NOMO-1 treated with DMSO at 0.1 percent for 48 hours (cell line): ENCODE data around the gene CLSTN2.
A peak's percentile ranks its signal among the peaks of the same experiment; 100 is the strongest.

Experiments used
- DNase-seq: peaks from one replicate; lab custom pipeline; 2025; ENCODE audit not compliant: unreplicated experiment; lab: John Stamatoyannopoulos, UW

The CLSTN2 gene

DNA sequence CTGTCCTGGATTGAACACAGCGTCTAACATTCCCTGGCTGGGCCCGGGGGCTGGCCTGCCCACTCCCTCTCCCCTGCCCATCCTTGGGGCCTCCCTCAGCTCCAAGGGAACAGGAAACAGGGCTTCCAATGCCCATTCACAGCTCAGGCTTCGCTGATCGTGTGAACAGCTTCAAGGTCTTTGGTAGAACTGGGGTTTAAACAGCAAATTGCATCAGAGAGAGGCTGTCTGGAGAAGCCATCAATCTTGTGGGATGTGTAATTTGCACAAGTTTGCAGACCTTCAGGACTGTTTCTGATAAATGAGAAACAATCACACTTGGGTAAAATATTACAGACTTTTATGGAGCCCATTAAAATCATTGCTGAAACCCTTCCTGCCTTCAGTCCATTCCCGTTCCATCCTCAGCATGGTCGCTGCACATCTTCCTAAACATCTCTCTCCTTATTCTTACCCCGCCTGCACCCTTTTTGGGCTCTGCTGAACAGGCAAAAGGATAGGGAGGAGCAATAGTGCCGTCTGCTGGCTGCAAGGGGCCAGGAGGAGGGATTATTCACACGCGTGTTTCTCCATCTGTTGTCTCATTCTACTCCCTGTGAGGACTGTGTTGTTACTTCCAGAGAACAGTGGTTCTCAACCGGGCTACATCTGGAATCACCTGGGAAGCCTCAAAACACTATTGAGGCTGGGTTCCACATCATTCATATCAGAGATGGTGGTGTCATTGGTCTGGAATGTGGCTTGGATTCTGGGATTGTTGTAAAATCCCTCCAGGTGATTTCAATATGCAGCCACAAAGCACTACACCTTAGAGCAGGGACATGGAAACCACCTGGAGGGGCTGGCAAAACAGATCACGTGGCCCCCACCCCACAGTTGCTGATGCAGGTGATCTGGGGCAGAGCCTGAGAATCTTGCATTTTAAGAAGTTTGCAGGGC lies 116.3 kb downstream of the CLSTN2 start:
- peak; percentile 40 for DNase-seq

DNA sequence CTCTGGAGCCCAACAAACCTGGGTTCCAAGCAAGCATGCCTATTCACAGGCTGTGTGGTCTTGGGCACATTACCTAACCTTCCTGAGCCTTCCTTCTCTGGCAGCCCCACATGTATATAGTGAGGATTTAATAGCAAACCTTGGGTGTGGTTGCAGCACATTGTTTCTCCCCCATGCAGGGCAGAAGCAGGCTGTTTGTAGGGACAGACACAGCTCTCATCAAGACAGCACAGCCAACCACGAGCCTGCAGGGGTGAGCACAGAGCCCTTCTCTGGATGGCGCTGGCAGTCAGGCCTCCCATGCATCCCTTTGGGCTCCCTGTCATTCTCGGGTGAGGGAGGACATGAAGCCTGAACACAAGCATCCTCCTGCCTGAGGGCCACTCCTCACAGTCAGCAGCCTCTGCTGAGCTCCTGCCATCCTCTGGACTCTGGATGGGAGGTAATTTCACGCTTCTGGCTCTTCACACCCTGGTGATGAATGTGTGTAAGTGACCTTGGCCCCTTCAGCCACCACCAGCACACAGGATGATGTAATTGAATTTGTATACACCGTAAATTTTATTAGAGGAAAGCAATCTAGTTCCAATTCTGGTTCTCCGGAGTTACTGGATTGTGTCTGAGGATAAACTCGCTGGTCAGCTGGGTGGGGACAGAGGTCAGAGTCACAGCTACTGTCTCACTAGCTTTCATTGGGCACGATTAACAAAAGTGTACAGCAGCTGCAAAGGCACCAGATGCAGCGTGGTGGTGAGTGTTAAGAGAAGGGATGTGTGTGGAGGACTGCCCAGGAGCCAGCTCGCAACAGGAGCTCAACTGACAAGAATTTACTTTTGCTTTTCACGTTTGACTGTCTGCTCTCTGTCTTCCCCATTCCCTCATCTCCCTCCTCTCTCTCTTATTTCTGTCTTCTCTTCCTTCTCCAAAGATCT lies 118.1 kb downstream of the CLSTN2 start:
- DNase-seq = no peak

DNA sequence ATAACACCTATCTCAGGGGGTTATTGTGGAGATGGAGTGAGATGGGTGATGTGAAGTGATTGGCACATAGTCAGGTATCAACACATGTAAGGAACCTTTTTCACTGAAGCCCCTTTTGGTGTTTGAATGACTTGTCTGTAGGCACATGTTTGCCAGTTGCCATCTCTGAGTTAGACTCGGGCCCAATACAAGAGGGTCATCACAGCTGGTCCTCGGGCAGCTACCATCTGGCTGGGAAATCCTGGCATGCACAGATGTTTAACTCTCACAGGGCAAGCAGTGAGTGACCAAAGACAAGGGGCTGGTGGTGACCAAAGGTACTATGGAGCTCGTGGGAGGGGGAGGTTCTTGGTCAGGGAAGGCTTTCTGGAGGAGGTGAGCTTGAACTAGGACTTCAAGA lies 118.8 kb downstream of the CLSTN2 start:
- no peak for DNase-seq

DNA sequence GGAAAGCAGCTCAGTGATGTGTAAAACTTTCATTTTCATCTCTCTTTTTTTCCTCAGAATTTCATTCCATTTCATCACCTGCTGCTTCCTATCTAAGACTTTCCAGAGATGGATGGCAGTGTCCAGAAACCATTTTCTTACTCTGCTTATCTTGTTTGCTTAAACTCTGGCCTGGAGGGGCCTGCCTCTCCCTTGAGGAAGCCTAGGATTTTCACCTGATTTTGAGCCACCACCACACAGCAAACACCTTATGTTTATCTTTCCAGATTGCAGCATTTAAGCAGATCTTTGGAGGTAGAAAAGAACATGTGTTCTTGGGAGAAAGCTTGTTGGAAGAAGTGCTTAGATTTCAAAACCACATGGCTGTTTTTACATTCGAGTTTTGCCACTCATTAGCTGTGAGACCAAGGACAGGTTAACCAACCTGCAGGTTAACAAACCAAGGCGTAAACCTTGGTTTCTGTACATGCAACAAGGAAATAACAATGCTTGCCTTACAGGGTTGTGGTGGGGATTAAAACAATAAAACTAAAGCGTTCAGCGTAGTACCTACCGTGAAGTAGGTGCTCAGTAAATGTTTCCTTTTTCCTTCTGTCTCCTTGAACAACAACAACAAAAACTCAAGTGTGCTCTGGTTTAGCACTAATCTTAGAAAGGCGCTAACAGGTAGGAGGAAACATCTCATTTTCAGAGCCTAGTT lies 120.3 kb downstream of the CLSTN2 start:
- DNase-seq = no peak

DNA sequence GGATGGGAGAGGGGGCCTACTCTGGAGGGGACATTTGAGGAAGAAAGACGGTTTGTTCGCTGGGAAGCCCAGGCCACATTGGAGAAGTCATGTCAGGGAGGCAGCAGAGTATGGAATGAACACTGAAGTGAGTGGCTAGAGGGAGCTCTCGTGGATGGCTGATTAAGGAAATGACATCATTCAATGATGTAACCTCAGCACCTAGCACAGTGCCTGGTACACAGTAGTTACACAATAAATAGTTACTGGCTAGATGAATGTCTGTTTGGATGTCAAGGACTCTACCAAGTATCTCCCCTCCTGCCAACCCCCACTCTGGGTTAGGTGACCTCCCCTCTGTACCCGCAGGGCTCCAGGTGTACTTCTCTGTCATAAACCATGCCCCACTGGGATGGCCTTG lies 121.1 kb downstream of the CLSTN2 start:
- peak; percentile 36 for DNase-seq

DNA sequence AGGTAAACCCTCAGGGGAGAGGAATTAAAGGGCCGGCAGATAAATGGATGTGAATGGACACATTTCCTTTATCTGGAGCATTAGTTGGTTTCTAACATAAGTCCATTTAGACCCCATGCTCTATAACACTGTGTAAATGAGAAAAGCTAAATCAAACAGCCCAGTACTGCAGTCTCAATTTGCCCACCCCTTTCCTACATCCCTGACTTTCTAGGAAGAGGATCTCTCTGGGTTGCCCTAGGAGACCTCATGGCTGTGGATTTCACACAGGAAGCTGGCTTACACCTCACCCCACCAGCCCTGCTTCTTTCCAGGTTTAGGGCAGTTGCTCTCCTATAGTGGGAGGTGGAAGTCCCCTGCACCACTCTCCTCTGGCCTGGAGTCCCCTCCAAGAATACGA lies 126.2 kb downstream of the CLSTN2 start:
- DNase-seq = no peak

DNA sequence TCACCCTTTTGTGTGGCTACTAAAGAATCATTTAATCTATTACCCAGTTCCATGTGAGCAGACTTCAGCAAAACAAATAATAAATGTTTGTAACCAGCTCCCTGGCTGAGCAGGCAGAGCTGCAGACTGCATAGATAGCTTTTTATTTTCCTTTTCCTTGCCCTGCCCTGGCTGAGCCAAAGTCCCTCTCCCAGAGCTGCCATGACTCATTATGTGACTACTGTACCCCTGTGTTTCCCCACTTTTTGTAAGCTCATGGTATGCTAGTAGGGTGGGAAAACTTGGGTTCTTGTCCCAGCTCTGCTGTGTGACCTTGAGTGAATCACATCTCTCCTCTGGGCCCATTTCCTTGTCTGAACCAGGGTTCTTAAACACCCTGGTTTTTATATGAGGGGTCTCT lies 127.5 kb downstream of the CLSTN2 start:
- no peak for DNase-seq

DNA sequence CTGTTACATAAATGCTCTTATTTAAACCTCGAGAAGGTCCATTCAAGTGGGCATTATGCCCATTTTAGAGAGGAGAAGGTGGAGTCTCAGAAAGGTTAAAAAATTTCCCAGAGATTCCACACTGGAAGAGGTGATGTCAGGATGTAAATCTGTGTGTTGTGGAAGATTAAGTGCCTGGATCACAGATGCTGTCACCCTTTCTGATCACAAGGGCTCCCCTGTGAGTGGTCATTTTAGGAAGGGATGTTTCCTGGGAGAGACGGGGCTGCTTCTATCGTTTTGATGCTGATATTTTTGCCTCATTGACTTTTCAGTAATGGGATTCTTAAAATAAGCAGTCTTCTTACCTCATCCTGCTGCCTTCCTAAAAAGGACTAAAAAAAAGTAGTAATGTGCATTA lies 132.5 kb downstream of the CLSTN2 start:
- DNase-seq = no peak

DNA sequence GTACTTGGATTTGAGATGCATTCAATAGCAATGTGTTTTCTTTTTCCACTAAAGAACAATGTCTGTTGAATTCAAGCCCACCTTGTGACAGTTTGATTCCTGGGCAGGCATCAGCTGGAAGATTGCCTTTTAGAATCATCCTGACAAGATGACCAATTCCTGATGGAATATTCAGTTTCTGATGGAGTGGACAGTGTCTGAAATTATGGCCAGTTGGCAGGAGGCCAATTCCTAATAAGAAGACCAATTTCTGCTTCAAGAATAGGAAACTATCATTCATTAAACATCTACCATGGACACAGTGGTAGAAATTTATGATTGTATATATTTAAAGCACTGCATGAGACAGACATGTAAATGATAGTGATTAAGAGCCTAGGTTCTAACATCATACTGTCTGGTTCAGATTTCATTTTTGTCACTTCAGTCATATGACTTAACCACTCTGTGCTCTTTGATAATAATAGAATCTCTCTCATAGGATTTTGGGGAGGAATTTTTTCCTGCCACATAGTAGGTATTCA lies 133.6 kb downstream of the CLSTN2 start:
- DNase-seq = no peak

DNA sequence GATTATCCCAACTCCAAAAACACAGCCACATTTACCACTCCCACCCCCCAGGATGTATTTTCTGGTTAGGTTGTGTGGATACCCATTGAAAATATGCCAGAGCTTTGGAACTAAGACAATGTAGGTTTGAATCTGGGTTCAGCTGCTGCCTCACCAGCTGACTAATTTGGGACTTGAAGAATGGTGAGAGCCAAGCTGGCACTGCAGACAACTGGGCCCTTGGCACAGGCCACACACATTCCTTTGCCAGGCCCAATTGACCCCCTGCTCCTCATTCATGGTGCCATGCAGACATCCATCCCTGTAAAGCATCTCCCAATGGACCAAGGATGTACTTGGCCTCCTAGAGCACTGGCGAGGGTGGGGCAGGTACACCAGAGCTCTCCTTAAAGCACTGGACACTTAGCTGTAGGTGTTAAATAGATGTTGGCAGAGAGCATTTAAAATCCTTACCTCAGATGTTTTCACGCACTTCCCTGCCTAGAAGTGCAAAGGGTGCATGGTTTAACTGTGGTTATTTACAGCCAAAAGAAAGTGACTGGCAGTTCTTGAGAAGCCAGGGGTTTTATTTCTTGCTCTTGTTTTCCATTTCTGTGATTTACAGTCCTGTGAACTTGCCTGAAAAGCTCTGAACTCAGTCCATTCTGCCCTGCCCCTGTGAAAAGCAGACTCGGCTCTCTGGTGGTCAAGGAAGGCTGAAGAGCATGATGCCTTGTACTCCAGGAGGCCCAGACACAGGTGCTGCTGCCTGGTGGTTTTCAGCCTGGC lies 138.5 kb downstream of the CLSTN2 start:
- DNase-seq = no peak

DNA sequence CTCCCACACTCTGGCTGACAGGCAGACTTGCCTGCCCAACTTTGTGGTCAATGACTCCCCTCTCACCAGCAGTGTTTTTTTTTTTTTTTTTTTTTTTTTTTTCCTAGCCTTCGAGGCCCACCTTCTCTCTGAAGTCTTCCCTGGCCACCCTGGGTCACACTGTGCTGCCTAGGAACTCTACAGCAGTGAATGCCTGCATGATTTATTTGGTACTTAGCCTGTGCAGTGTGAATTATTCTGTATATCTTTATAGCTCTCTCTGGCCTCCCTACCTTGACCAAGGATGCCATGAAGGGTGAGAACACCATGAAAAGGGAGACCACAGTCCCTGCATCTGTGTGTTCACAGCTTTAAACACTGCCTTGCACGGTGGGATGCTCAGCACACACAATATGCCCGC lies 141.6 kb downstream of the CLSTN2 start:
- no peak for DNase-seq

DNA sequence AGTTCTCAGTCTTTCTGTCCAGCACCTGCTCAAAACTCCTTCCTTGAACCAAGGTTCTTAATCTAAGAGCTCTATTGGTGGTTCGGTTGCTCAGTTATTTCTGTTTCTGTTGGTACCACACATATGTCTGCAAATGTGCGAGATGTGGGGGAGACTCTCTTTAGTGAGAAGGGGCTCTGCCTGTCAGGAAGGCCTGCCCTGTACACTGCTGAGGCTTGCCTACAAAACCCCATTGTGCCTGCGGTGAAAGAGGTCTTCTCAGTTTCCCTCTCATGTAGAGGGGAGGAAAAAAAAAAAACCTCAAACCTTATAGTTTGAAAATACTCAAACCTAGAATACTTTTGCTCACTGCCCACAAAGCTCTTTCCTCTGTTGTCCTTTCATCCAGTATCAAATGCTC lies 142.4 kb downstream of the CLSTN2 start:
- no peak for DNase-seq

DNA sequence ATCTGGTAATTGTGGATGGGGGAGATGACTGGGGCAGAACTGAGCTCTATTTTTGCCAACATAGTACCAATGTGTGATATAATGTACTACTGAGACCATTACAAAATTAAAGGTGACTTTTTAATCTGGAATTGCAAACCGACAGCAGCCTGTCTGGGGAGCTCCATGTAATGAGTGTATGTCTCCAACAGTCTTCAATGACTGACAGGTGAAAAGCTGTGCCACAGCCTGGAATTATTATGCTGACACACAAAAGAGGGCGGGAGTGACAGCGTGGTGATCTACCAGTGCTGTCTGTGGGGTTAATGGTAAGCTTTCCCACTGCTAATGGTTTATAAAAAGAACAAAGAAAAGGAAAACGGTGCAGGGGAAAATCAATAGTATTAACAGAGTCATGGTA lies 143.4 kb downstream of the CLSTN2 start:
- DNase-seq = no peak

DNA sequence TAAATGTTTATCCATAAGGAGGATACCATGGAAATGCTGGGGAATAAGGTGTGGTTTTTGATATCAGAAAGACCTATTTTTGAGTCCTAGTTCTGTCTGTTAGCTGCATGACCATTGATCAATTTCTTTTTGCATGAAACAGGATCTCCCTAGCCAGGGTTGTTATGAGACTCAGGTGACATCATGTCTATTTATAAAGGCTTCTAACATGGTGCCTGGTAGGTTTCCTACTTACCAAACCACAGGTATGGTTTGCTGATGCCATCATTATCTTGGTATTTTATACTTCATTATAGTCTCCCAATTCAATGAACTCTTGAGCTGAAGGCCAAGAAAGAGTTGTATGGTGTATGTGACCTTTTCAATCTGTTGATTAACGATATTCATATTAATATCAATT lies 144.0 kb downstream of the CLSTN2 start:
- no peak for DNase-seq

DNA sequence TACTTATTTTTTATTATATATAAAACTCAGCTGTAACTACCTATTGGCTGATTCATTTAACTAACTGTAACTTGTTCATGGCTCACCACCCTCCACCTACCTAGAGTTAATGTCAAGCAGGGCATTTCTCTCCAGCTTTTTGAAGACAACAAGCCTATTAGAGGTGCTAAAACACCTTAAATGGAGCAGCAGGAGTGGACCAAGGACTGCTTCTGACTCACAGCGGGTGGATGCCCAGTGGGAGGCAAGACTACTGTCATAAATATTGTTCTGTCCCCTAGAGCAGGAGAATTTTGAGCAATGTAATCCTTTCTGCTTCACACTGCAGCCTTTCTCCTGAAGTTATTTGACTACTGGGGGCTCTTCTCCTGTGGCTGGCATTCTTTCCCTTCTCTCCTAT lies 146.9 kb downstream of the CLSTN2 start:
- DNase-seq = no peak

DNA sequence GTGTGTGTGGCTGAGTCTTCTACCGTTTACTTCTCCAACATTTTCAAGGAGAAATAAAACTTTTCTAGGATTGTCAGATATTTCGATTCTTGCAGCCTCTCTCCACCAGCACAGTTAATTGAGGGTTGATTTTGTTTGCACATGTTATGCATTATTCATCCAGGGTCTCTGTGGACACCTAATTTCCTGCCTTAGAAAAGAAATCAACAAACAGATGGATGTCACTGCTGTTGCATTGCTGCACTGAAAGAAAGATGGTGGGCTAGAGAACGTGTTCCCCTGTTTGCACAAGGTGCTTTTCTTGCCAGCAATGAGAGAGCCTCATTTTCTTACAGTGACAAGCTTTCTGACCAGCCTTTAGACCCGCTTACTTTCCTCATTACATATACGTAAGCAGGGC lies 150.0 kb downstream of the CLSTN2 start:
- no peak for DNase-seq

DNA sequence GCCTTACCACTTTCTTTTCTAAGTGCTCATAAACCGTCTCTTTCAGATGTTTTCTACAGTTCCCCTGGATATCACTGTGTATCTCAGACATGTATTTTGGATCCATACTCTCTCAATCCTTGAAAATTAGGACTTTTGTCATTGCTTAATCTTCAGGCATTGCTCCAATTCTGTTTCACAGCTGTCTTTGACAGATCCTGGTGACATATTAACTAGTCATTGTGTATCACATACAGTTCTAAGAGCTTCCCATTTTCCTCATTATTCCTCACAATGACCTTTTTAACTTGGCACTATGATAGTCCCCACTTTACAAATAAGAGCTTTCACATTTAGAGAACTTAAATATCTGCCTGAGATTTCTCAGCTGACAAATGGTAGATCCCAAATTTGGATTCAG lies 151.7 kb downstream of the CLSTN2 start:
- DNase-seq = no peak

DNA sequence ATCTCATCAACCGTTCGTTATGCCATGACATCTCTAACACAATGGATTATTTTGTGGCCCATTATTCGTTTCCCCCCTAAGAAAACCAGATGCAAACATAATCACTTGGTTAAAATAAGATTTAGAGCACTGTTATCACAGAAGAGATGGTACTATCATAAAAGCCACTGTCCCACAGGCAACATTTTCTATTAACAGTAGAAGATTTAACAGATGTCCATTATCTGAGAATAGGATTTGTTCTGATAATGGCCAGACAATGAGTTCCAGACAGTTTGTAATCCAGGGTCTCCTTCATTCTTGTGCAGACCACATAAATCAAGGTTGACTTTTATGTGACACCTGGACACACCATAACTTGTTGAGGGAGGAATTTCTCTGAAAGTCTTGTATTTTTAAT lies 153.1 kb downstream of the CLSTN2 start:
- DNase-seq = no peak

DNA sequence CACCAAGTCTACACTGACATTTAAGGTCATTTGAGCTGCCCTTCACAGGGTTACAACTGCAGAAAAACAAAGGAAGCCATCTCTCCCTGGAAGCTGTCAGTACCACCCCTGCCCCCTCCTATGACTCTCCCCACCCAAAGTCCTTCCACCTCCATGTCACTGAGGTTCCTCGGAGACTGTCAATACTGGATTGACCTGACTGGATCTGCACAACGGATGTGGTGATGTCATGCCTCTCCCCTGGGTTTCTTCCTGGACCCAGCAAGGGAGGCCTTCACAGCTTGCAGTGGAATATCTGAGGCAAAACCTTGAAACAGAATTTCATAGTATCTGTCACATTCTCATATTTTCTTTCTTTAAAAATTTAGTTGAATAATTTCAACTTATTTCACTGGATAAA lies 153.5 kb downstream of the CLSTN2 start:
- DNase-seq = no peak

DNA sequence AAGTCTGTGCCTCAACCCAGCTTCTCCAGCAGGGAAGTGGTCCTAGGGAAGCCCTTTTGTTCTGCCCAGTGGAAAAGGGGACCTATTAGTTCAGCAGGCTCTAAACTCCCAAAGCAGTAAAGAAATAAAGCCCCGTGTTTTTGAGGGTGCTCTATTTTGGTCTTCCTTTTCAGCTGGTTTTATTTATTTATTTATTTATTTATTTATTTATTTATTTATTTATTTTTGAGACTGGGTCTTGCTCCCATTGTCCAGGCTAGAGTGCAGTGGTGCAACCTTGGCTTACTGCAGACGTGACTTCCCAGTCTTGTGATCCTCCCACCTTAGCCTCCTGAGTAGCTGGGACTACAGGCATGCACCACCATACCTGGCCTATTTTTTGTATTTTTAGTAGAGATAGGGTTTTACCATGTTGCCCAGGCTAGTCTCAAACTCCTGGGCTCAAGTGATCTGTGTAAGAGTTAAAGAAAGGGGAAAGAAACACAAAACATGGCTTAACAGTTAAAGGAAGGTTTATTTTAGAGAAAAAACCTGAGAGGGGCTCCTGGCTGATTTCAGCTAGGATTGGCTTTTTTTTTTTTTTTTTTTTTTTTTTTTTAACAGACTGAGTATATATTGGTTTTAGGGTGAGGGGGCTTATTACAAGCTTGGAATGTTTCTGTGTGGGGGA lies 154.6 kb downstream of the CLSTN2 start:
- DNase-seq = no peak
